GM23248 (cell line): Measurements from ENCODE around the gene SCMH1. TPM values are rescaled to one million over a fixed set of nuclear protein-coding genes. Genes with fewer than 3 reads are reported as not detected.

Experiments used
- DNase-seq: peaks from one replicate; pipeline ENCODE4 v3.0.0-alpha.2; 2015
- H2AFZ ChIP-seq: fragments of 200-600 bp; sonication (generic); 2 replicates; pipeline ENCODE4 v1.6.1; 2016; ENCODE audit warnings: antibody characterized with exemption
- H3F3A ChIP-seq: fragments of 200-600 bp; sonication (generic); 2 replicates; pipeline ENCODE4 v1.6.1; 2016; ENCODE audit warnings: mild to moderate bottlenecking, antibody characterized with exemption, mixed run types; ENCODE audit not compliant: insufficient read depth
- H3K27ac ChIP-seq: fragments of 200-600 bp; sonication (generic); 2 replicates; pipeline ENCODE4 v1.5.1; 2016; ENCODE audit warnings: mild to moderate bottlenecking
- H3K27me3 ChIP-seq: fragments of 200-600 bp; sonication (generic); replicated peaks from 2 replicates; pipeline ENCODE4 v1.6.1; 2016; ENCODE audit warnings: mild to moderate bottlenecking; ENCODE audit not compliant: insufficient read depth
- H3K36me3 ChIP-seq: fragments of 200-600 bp; sonication (generic); 2 replicates; pipeline ENCODE4 v1.6.1; 2016; ENCODE audit warnings: low read depth, mild to moderate bottlenecking
- H3K4me1 ChIP-seq: fragments of 200-600 bp; sonication (generic); 2 replicates; pipeline ENCODE4 v1.6.1; 2016; ENCODE audit warnings: mild to moderate bottlenecking; ENCODE audit not compliant: insufficient read depth
- H3K4me2 ChIP-seq: fragments of 200-600 bp; sonication (generic); one replicate; pipeline ENCODE4 v1.6.1; 2016; ENCODE audit warnings: mild to moderate bottlenecking; ENCODE audit not compliant: unreplicated experiment
- H3K4me3 ChIP-seq: fragments of 200-600 bp; sonication (generic); 2 replicates; pipeline ENCODE4 v1.5.1; 2016; ENCODE audit warnings: mild to moderate bottlenecking
- H3K79me2 ChIP-seq: fragments of 200-600 bp; sonication (generic); 2 replicates; pipeline ENCODE4 v1.6.1; 2016; ENCODE audit warnings: mild to moderate bottlenecking; ENCODE audit not compliant: insufficient read depth
- H3K9ac ChIP-seq: fragments of 200-600 bp; sonication (generic); 2 replicates; pipeline ENCODE4 v1.6.1; 2016; ENCODE audit warnings: mild to moderate bottlenecking
- H3K9me2 ChIP-seq: fragments of 200-600 bp; sonication (generic); 2 replicates; pipeline ENCODE4 v1.6.1; 2016; ENCODE audit warnings: mixed run types, mild to moderate bottlenecking, moderate library complexity; ENCODE audit not compliant: insufficient read depth
- H3K9me3 ChIP-seq: fragments of 200-600 bp; sonication (generic); one replicate; pipeline ENCODE4 v1.6.1; 2017; ENCODE audit warnings: low read depth
- H4K20me1 ChIP-seq: fragments of 200-600 bp; sonication (generic); 2 replicates; pipeline ENCODE4 v1.6.0; 2016; ENCODE audit not compliant: insufficient read depth
- EZH2 ChIP-seq: fragments of 200-600 bp; sonication (generic); IDR thresholded peaks from 2 replicates; pipeline ENCODE4 v1.6.1; 2018; ENCODE audit warnings: antibody characterized with exemption, mild to moderate bottlenecking; ENCODE audit not compliant: insufficient read depth, poor library complexity, severe bottlenecking
- EZH2phosphoT487 ChIP-seq: fragments of 200-600 bp; sonication (generic); IDR thresholded peaks from 2 replicates; pipeline ENCODE4 v1.6.1; 2018; ENCODE audit warnings: antibody characterized with exemption, moderate library complexity, mild to moderate bottlenecking, low read depth; ENCODE audit not compliant: insufficient read depth
- WGBS, 2 experiments: methylation state at CpG; one replicate each; pipeline ENCODE4 v1.1.6; 2015 to 2017; ENCODE audit warnings: low lambda C conversion rate in 2 of 2, low coverage in 1 of 2; ENCODE audit errors: missing lambda C conversion rate in 2 of 2; 5-methylcytosine and 5-hydroxymethylcytosine counted together
- in situ Hi-C: fragments of 300-500 bp; cut with MboI; formaldehyde crosslinking; loops from 2 replicates; pipeline ENCODE4 v1.15.0; 2020
- polyA plus RNA-seq: library from polyadenylated mRNA; unstranded; fragments of >200 nt; fragmentation: Nextera tagmentation; extraction: Ambion mirVana; gene quantifications from 2 replicates; pipeline ENCODE4 v1.2.1, GENCODE V29; 2016
- total RNA-seq: library from RNA; depleted of rRNA; stranded (reverse); fragments of >200 nt; shearing (Covaris generic); gene quantifications from 2 replicates; pipeline ENCODE4 v1.2.3, GENCODE V29; 2014

The SCMH1 gene
- total and polyA plus RNA-seq, 2 experiments from 2014 or later: 10.8 to 16.6 TPM

GRCh38 chr1:41155105-41155504 is 87.0 kb downstream of the SCMH1 start:
- no peak overlapping the region for H3K27ac ChIP-seq
- in situ Hi-C loops: no loop called here

GRCh38 chr1:41153750-41154274 is 88.3 kb downstream of the SCMH1 start:
- no peak overlapping the region for H3K9ac ChIP-seq
- peaks cover 46% of the 10 kb centered on the region for H3F3A ChIP-seq
- H3K9me3 ChIP-seq: no peaks in the 10 kb centered on the region
- H3K36me3 ChIP-seq: peaks cover 5% of the 10 kb centered on the region; the same call in 1 of the 2 replicates
- H3K4me3 ChIP-seq: no peak overlapping the region
- no peak overlapping the region for H3K4me2 ChIP-seq
- DNase-seq: no peak
- no peaks in the 10 kb centered on the region for H4K20me1 ChIP-seq
- TF ChIP-seq EZH2phosphoT487: no peak
- TF ChIP-seq EZH2: no peak
- peak overlapping the region; percentile 73; the same call in 1 of the 2 replicates for H3K27ac ChIP-seq
- H2AFZ ChIP-seq: no peak overlapping the region
- H3K79me2 ChIP-seq: no peaks in the 10 kb centered on the region
- H3K27me3 ChIP-seq: 0 out of 2 replicates have a peak, but pooled peaks cover 1% of the 10 kb centered on the region
- H3K9me2 ChIP-seq: no peaks in the 10 kb centered on the region
- in situ Hi-C loops: no loop called here
- peaks cover 52% of the 10 kb centered on the region for H3K4me1 ChIP-seq

More at GRCh38 chr1:41155105-41155504, 87.0 kb downstream of the SCMH1 start:
- no peak overlapping the region for H3K4me2 ChIP-seq
- H3K9me2 ChIP-seq: no peaks in the 10 kb centered on the region
- TF ChIP-seq EZH2phosphoT487 (no peak), EZH2 (no peak)
- H3K4me1 ChIP-seq: peaks cover 52% of the 10 kb centered on the region
- WGBS, 2 experiments: 94 to 100% methylated on average over 1 of the region's 1 CpG
- H3K36me3 ChIP-seq: peaks cover 11% of the 10 kb centered on the region; the same call in 1 of the 2 replicates
- H4K20me1 ChIP-seq: no peaks in the 10 kb centered on the region
- 0 out of 2 replicates have a peak, but pooled peaks cover 4% of the 10 kb centered on the region for H3K27me3 ChIP-seq
- DNase-seq: no peak
- peaks cover 46% of the 10 kb centered on the region for H3F3A ChIP-seq
- H2AFZ ChIP-seq: no peak overlapping the region
- no peaks in the 10 kb centered on the region for H3K9me3 ChIP-seq
- H3K79me2 ChIP-seq: no peaks in the 10 kb centered on the region
- H3K4me3 ChIP-seq: no peak overlapping the region
- no peak overlapping the region for H3K9ac ChIP-seq

- H3K27ac ChIP-seq: peak overlapping the region; percentile 73
- H4K20me1 ChIP-seq: no peaks in the 10 kb centered on the region
- H3K79me2 ChIP-seq: no peaks in the 10 kb centered on the region
- H3K9me3 ChIP-seq: no peaks in the 10 kb centered on the region
- in situ Hi-C loops: no loop called here
- H3K9ac ChIP-seq: peak overlapping the region; percentile 44
- DNase-seq: peak; percentile 94
- no peaks in the 10 kb centered on the region for H3K9me2 ChIP-seq
- H3K4me1 ChIP-seq: peaks cover 52% of the 10 kb centered on the region
- no peak overlapping the region for H2AFZ ChIP-seq
- H3K4me2 ChIP-seq: peak overlapping the region; percentile 60
- peaks cover 42% of the 10 kb centered on the region for H3F3A ChIP-seq
- no peak overlapping the region for H3K4me3 ChIP-seq
- peaks cover 10% of the 10 kb centered on the region for H3K36me3 ChIP-seq
- WGBS, 2 experiments: 0% methylated on average over 1 of the region's 1 CpG
- TF ChIP-seq EZH2phosphoT487 (0 out of 2 replicates have a peak, but pooled peaks have one; percentile 31), EZH2 (no peak)
- H3K27me3 ChIP-seq: no peaks in the 10 kb centered on the region
Measured at GRCh38 chr1:41152622-41153044, 89.5 kb downstream of the SCMH1 start.

DNA sequence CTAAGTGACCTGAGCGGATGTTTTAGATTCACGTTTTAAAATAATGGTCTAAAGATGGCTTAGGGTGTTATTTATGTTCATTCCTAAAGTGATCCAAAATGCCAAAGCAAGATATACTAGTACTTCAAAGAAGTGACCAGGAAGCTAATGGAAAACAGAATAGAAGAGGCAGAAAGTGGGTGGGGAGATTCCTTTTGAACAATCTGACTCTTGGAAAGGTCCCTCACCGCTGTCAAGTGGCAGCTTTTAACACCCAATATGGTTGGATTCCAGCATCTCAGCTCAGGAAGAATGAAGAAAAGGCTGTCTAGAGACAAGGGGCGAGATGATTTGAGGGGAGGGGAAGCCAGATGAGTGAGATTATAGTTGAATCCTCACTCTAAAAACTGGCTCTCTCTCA is 90.3 kb downstream of the SCMH1 start:
- H3K4me2 ChIP-seq: peak overlapping the region; percentile 60
- no peaks in the 10 kb centered on the region for H3K9me3 ChIP-seq
- 52 to 53% methylated on average over 4 of the region's 4 CpGs for WGBS, 2 experiments
- DNase-seq: peak; percentile 26
- peaks cover 42% of the 10 kb centered on the region for H3F3A ChIP-seq
- no peak overlapping the region for H3K4me3 ChIP-seq
- in situ Hi-C loops: no loop called here
- peak overlapping the region; percentile 73 for H3K27ac ChIP-seq
- TF ChIP-seq EZH2phosphoT487: no peak
- TF ChIP-seq EZH2: no peak
- peaks cover 52% of the 10 kb centered on the region for H3K4me1 ChIP-seq
- no peaks in the 10 kb centered on the region for H3K79me2 ChIP-seq
- H3K9me2 ChIP-seq: no peaks in the 10 kb centered on the region
- H3K27me3 ChIP-seq: no peaks in the 10 kb centered on the region
- no peak overlapping the region for H2AFZ ChIP-seq
- H4K20me1 ChIP-seq: no peaks in the 10 kb centered on the region
- peaks cover 10% of the 10 kb centered on the region for H3K36me3 ChIP-seq
- peak overlapping the region; percentile 44 for H3K9ac ChIP-seq
